ENCODE measurements around the gene ADCY1.

Gene ADCY1

DNA sequence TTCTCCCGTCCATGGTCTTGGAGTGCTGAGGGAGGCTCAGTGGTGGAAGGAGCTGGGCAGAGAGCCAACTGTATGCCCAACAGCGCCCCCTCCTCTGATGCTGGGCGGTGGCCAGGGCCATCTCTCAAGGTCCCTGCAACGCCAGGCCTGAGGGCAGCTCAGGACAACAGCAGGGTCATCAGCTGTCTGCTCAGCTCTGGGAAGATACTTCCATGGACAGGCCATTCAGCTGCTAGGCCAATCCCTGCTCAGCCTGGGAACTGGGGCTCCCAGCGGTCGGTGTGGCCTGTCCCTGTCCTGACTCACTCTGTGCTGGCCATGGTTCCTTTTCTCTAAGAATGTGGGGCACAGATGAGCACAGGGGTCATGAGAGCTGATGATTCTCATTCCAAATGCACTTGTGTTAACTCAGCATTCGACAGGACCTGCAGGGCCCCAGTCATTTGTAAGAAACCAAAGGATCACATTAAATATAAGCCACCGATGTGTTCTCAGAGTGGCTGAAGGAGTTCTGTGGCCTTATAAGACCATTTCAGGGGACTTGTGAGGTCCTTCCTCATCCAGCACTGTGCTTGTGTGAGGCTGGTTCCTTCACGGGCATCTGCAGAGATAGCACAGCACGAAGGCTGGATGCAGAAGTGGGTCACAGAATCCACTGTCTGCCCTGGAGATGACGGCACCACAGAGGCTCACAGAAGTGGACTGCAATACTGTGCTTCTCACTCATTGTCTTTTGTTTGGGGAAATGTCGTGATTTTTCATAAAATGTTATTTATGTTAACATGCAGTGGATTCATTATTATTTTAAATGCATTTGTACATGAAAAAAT lies 73.0 kb downstream of the ADCY1 start:
- Histone ChIP-seq H3K9me2 (replicated peaks; ENCODE audit: insufficient read depth, low read length) (no peaks in the 10 kb centered on the region), H3K9ac (ENCODE audit: low read length) (no peak overlapping the region), H3K79me2 (ENCODE audit: insufficient read depth, low read length) (no peaks in the 10 kb centered on the region), H3K36me3 (ENCODE audit: low read length) (no peaks in the 10 kb centered on the region), H4K20me1 (ENCODE audit: low read depth, low read length) (no peaks in the 10 kb centered on the region), H3F3A (ENCODE audit: insufficient read depth) (no peaks in the 10 kb centered on the region), H3K4me3 (ENCODE audit: insufficient read depth, low read length, poor library complexity, severe bottlenecking) (no peak overlapping the region), H3K27me3 (ENCODE audit: low read length) (no peaks in the 10 kb centered on the region), H3K9me3 (ENCODE audit: insufficient read depth, low read length) (no peaks in the 10 kb centered on the region), H2AFZ (ENCODE audit: low read depth, low read length, severe bottlenecking) (no peak overlapping the region), H3K27ac (ENCODE audit: low read depth, low read length) (no peak overlapping the region), H3K4me2 (ENCODE audit: low read depth, low read length, poor library complexity, severe bottlenecking) (no peak overlapping the region)
- no peak for TF ChIP-seq EZH2phosphoT487 (conservative IDR thresholded peaks at IDR 0.05; ENCODE audit: low read length)
- no peak for TF ChIP-seq CTCF (IDR thresholded peaks at IDR 0.05; ENCODE audit: insufficient read depth, low read length, poor library complexity, severe bottlenecking)

DNA sequence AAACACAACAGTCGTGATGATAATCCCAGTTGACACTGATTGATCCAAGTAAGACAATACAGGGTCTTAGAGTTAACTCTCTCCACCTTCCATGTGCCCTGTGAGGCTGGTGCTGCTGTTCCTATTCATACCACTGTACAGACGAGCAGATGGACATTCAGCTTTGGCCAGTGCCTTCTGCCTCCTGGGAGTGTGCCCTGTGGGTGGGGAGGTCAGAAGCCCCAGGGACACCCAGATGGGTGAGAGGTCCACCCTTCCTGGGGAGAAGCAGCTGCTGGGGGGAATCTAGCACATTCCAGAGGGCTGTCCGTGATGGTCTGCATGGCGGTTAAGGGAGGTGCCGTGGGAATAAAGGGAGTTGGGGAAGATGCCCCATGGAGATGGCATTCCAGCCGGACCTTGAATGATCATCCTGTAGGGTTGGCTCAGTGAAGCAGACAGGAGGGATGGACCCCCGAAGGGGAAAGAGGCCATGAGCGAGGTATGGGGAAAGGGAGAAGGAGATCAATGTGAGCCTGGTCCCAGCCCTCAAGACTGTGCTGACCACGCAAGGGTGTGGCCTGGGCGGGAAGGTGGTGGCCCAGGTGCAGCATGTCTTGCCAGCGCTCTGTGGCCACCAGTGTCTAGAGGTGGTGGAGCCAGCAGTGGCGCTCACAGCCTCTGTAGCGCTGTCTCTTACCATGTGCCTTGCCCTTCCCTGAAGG lies 74.0 kb downstream of the ADCY1 start:
- no peaks in the 10 kb centered on the region for H4K20me1 ChIP-seq (ENCODE audit: low read depth, low read length)
- no peak overlapping the region for H3K4me3 ChIP-seq (ENCODE audit: insufficient read depth, low read length, poor library complexity, severe bottlenecking)
- no peak overlapping the region for H3K27ac ChIP-seq (ENCODE audit: low read depth, low read length)
- TF ChIP-seq CTCF (IDR thresholded peaks at IDR 0.05; ENCODE audit: insufficient read depth, low read length, poor library complexity, severe bottlenecking) (no peak), EZH2phosphoT487 (conservative IDR thresholded peaks at IDR 0.05; ENCODE audit: low read length) (no peak)
- H3K9ac ChIP-seq (ENCODE audit: low read length), result no peak overlapping the region
- H3K27me3 ChIP-seq (ENCODE audit: low read length), result no peaks in the 10 kb centered on the region
- no peaks in the 10 kb centered on the region for H3K79me2 ChIP-seq (ENCODE audit: insufficient read depth, low read length)
- H3K4me2 ChIP-seq (ENCODE audit: low read depth, low read length, poor library complexity, severe bottlenecking), result no peak overlapping the region
- H2AFZ ChIP-seq (ENCODE audit: low read depth, low read length, severe bottlenecking), result no peak overlapping the region
- H3F3A ChIP-seq (ENCODE audit: insufficient read depth), result no peaks in the 10 kb centered on the region
- no peaks in the 10 kb centered on the region for H3K36me3 ChIP-seq (ENCODE audit: low read length)
- no peaks in the 10 kb centered on the region for H3K9me2 ChIP-seq (replicated peaks; ENCODE audit: insufficient read depth, low read length)
- no peaks in the 10 kb centered on the region for H3K9me3 ChIP-seq (ENCODE audit: insufficient read depth, low read length)

DNA sequence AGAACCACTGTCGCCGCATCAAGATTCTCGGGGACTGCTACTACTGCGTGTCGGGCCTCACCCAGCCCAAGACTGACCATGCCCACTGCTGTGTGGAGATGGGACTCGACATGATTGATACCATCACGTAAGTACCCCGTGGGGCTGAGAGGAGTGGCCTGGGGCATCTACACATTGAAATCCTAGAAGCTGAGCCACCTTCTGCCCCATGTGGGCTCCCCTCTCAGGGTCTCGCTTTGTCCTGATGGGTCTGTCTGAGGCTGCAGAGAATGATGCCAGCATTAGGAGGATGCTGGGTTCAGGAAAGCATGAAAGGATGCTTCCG lies 74.5 kb downstream of the ADCY1 start:
- no peaks in the 10 kb centered on the region for H3K36me3 ChIP-seq (ENCODE audit: low read length)
- no peaks in the 10 kb centered on the region for H3K79me2 ChIP-seq (ENCODE audit: insufficient read depth, low read length)
- H3F3A ChIP-seq (ENCODE audit: insufficient read depth), result no peaks in the 10 kb centered on the region
- H2AFZ ChIP-seq (ENCODE audit: low read depth, low read length, severe bottlenecking), result no peak overlapping the region
- H3K27me3 ChIP-seq (ENCODE audit: low read length), result no peaks in the 10 kb centered on the region
- no peak overlapping the region for H3K4me3 ChIP-seq (ENCODE audit: insufficient read depth, low read length, poor library complexity, severe bottlenecking)
- no peaks in the 10 kb centered on the region for H4K20me1 ChIP-seq (ENCODE audit: low read depth, low read length)
- no peak overlapping the region for H3K27ac ChIP-seq (ENCODE audit: low read depth, low read length)
- TF ChIP-seq CTCF (IDR thresholded peaks at IDR 0.05; ENCODE audit: insufficient read depth, low read length, poor library complexity, severe bottlenecking) (no peak), EZH2phosphoT487 (conservative IDR thresholded peaks at IDR 0.05; ENCODE audit: low read length) (no peak)
- H3K9ac ChIP-seq (ENCODE audit: low read length), result no peak overlapping the region
- H3K9me2 ChIP-seq (replicated peaks; ENCODE audit: insufficient read depth, low read length), result no peaks in the 10 kb centered on the region
- no peaks in the 10 kb centered on the region for H3K9me3 ChIP-seq (ENCODE audit: insufficient read depth, low read length)
- H3K4me2 ChIP-seq (ENCODE audit: low read depth, low read length, poor library complexity, severe bottlenecking), result no peak overlapping the region

All from SU-DHL-6 (cell line).